Measurements from ENCODE around the gene ZBTB34.

DNA sequence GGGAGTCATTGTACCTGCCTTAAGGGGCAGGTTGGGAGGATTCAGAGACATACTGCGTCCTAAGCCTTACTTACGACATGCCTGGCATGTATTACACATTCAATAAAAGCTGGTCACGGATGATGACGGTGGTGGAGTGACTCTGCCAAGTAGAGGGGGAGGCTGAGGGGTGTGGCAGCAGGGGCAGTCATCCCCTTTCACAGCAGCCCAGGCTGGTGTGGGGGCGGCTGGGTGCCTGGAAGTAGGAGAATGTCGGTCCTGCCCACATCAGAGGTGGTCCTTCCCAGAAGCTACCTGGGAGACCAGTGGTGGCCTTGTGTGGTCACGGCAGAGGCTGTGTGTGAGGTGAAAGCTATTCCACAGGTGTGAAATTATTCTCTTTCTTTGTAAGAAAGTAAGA is 8.9 kb downstream of the ZBTB34 start:
- TF ChIP-seq, protein P1, sequence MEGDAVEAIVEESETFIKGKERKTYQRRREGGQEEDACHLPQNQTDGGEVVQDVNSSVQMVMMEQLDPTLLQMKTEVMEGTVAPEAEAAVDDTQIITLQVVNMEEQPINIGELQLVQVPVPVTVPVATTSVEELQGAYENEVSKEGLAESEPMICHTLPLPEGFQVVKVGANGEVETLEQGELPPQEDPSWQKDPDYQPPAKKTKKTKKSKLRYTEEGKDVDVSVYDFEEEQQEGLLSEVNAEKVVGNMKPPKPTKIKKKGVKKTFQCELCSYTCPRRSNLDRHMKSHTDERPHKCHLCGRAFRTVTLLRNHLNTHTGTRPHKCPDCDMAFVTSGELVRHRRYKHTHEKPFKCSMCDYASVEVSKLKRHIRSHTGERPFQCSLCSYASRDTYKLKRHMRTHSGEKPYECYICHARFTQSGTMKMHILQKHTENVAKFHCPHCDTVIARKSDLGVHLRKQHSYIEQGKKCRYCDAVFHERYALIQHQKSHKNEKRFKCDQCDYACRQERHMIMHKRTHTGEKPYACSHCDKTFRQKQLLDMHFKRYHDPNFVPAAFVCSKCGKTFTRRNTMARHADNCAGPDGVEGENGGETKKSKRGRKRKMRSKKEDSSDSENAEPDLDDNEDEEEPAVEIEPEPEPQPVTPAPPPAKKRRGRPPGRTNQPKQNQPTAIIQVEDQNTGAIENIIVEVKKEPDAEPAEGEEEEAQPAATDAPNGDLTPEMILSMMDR (IDR thresholded peaks at IDR 0.05; ENCODE audit: low read depth, low read length) = no peak
- no peak for TF ChIP-seq EZH2phosphoT487 (IDR thresholded peaks at IDR 0.05; ENCODE audit: low read depth)

Measured in OCI-LY3 (cell line).